HG03520 (cell line): ENCODE data around the gene APOBEC3F.

Experiments
- ATAC-seq: cut with Tn5 transposase; IDR thresholded peaks from one replicate; pipeline ENCODE4 v1.9.1; 2021; ENCODE audit warnings: mild to moderate bottlenecking, moderate library complexity; ENCODE audit not compliant: unreplicated experiment

Gene APOBEC3F

DNA sequence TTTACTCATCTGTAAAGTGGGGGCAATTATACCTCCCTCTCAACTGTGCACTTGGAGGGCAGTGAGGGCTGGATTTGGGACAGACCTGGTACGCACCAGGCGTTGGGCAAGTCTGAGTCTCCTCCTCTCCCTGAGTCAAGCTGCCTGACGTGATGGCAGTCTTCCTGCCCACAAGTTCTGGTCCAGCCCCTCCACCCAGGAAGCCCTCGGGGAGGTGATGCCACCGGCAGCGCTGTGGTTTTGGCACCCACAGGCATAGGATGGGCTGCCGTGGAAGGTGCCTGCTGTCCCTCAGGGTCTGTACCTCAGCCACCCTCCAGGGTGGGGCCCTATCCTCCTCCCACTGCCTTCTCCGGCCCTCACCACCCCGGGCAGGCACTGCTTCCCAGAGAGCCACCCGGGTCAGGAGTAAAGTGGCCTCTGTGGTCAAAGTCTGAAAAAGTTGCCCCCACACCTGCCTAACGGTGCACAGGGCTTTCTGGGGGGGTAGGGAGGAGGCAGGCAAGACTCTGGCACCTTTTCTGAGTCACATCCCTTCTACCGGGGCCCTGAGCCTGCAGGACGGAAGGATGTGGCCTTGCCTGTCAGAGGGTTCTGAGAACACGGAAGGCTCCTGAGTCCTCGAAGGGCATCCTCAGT is 49.9 kb downstream of the APOBEC3F start:
- ATAC-seq, result no peak

DNA sequence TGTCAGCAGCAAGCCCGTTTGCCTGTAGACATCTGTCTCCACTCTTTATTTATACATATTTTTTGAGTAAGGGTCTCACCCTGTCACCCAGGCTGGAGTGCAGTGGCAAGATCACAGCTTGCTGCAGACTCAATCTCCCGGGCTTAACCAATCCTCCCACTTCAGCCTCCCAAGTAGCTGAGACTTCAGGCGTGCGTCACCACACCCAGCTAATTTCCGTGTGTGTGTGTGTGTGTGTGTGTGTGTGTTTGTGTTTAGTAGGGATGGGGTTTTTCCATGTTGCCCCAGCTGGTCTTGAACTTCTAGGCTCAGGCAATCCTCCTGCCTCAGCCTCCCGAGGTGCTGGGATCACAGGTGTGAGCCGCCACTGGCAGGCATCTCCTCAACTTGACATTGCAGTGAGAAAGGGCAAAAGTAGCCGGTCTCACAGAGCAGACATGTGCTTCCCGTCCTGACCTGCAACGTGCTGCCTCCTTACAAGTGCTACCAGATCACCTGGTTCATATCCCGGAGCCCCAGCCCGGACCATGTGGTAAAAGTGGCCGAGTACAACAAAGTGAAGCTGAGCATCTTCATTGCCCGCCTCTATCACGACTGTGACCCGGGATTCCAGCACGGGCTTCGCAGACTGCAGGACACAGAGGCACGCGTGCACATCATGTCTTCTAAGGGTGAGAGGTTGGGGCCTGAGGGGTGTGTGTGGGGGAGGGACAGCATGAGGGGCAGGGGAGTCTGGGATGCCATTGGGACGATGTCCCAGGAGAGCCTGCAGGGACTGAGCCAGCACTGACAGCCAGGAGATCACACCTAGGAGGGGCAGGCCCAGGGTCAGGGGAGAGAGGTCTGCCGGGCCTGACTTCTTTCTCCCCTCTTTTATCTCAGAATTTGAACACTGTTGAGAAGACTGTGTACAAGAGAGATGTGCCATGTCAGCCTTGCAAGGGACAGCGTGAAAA is 50.7 kb downstream of the APOBEC3F start:
- no peak for ATAC-seq

DNA sequence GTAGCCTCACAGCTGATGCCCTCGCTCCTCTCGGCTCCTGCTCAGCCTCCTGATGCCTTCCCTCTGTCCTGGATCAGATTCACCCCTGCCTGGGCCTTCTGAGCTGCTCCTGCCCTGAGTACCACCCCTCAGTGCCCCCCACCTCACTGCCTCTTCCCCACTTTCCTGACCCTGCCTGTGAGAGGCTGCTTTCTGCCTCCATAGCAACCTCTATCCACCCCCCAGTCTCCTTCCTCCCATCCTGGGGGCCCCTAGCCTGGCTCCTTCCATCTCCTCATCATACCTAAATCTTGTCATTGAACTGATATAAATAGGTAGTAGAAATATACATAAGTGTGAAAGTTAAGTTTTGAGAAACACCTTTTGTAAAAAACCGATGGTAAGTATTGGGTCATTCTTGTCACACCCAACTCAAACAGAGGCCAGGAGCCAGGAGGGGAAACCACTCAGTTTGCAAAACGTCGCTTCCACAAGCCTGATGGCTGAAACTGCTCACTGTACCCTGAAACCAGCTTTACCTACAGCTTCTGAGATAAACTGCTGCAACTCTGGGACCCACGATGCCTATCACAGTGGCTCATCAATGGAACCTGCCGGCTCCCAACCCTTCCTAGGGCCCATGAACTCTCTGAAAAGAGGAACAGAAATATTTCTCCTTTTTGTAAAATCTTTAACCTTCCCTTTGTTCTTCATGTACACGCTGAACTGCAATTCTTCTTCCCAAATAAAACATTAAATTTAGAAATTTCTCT is 51.6 kb downstream of the APOBEC3F start:
- no peak for ATAC-seq

DNA sequence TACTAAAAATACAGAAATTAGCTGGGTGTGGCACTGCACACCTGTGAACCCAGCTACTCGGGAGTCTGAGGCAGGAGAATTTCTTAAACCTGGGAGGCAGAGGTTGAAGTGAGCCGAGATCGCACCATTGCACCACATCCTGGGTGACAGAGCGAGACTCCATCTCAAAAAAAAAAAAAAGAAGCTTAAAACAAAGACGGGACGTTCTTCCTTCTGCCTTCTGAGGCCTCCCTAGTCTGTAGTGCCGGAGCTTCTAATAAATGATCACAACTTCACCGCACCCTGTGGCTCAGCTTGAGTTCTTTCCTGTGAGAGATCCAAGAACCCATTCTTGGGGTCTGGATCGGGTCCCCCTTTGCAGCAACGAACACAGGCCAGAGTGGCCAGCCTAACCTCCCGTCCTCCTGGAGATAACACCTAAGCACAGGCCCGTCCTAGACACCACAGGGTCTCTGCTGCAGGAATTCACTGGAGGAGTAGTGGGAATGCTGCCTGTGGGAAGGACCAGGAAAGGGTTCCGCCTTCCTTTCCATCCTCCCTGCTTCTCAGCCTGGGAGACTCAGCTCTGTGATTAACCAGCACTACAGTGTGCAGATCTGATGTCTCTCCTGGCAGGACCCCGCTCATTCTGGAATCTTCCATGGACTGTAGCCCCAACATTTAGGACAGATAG is 54.2 kb downstream of the APOBEC3F start:
- ATAC-seq, result no peak

GRCh38 chr22:39095971-39096370 is 55.3 kb downstream of the APOBEC3F start:
- ATAC-seq, result no peak

- no peak for ATAC-seq
Measured at GRCh38 chr22:39097098-39098020, 56.7 kb downstream of the APOBEC3F start, which contains the start of gene APOBEC3H. Gene APOBEC3H, plus strand, starts transcription at chr22:39097244. Its CDS starts 3,035 bp downstream, at chr22:39100279.

GRCh38 chr22:39098026-39098425 is 57.4 kb downstream of the APOBEC3F start:
- ATAC-seq, result no peak

DNA sequence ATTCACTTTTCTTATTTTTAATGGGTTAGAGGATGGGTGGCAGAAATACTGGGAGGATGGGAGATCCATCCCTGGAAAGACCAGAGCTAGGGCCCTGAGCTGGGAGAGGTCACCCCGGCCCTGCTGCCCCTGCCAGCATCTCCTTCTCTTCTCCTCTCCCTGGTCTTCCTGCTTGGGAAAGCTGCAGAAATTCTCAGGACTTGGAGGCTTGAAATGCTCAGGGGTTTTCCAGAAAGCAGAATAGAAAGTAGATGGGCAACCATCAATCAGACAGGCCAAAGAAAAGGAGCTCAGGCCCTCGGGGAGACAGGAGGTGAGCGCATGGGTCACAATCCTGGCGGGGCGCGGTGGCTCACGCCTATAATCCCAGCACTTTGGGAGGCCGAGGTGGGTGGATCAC is 57.9 kb downstream of the APOBEC3F start:
- no peak for ATAC-seq

GRCh38 chr22:39101226-39101625 is 60.6 kb downstream of the APOBEC3F start:
- no peak for ATAC-seq

- ATAC-seq, result no peak
Measured at GRCh38 chr22:39103431-39103830, 62.8 kb downstream of the APOBEC3F start.
